NB4 (cell line): Measurements from ENCODE around the gene CARD9.

Source experiments
- POLR2A ChIP-seq: IDR thresholded peaks from 2 replicates; pipeline ENCODE4 v1.6.1; 2011; ENCODE audit warnings: mild to moderate bottlenecking; ENCODE audit not compliant: insufficient read length; ENCODE audit errors: extremely low read depth
- TF ChIP-seq, protein P1 (sequence below): IDR thresholded peaks from one replicate; pipeline ENCODE4 v1.5.1; 2012; ENCODE audit warnings: low read depth, low read length
- TF ChIP-seq, protein P2 (sequence below): IDR thresholded peaks from 2 replicates; pipeline ENCODE4 v1.6.1; 2011; ENCODE audit warnings: low read depth, low read length

GRCh38 chr9:136338511-136338910 is 35.0 kb downstream of the CARD9 start:
- TF ChIP-seq, protein P1, sequence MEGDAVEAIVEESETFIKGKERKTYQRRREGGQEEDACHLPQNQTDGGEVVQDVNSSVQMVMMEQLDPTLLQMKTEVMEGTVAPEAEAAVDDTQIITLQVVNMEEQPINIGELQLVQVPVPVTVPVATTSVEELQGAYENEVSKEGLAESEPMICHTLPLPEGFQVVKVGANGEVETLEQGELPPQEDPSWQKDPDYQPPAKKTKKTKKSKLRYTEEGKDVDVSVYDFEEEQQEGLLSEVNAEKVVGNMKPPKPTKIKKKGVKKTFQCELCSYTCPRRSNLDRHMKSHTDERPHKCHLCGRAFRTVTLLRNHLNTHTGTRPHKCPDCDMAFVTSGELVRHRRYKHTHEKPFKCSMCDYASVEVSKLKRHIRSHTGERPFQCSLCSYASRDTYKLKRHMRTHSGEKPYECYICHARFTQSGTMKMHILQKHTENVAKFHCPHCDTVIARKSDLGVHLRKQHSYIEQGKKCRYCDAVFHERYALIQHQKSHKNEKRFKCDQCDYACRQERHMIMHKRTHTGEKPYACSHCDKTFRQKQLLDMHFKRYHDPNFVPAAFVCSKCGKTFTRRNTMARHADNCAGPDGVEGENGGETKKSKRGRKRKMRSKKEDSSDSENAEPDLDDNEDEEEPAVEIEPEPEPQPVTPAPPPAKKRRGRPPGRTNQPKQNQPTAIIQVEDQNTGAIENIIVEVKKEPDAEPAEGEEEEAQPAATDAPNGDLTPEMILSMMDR: no peak
- no peak for TF ChIP-seq POLR2A
- TF ChIP-seq, protein P2, sequence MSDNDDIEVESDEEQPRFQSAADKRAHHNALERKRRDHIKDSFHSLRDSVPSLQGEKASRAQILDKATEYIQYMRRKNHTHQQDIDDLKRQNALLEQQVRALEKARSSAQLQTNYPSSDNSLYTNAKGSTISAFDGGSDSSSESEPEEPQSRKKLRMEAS: no peak
